ENCODE results near the gene OGFRL1. TPM values are rescaled to one million over a fixed set of nuclear protein-coding genes. Genes with fewer than 3 reads are reported as not detected.
A peak's percentile ranks its signal among the peaks of the same experiment; 100 is the strongest.

OGFRL1 gene
- total RNA-seq, 1 donor from 2014 or later, result 7.1 TPM

DNA sequence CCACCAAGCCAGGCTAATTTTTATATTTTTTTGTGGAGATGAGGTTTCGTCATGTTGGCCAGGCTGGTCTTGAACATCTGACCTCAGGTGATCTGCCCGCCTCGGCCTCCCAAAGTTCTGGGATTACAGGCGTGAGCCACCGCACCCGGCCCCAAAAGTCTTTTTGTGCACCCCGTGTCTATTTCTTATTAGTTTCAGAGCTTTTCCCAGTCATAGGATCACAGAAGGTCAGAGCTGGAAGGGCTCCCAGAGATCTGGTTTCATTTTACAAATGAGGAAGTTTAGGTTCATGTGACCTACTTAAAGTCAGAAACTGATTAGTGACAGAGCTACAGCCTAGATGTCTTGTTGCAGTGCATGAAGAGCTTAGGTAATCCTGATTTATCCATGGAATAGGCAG, 1.6 kb upstream of the OGFRL1 start:
- intact Hi-C loops (cut with micrococcal nuclease), result loop anchor here (5.0 kb wide), 1 partner anchor 35 kb away; no protein-coding TSS in a partner anchor
- DNase-seq, result no peak
- TF ChIP-seq, protein P1, sequence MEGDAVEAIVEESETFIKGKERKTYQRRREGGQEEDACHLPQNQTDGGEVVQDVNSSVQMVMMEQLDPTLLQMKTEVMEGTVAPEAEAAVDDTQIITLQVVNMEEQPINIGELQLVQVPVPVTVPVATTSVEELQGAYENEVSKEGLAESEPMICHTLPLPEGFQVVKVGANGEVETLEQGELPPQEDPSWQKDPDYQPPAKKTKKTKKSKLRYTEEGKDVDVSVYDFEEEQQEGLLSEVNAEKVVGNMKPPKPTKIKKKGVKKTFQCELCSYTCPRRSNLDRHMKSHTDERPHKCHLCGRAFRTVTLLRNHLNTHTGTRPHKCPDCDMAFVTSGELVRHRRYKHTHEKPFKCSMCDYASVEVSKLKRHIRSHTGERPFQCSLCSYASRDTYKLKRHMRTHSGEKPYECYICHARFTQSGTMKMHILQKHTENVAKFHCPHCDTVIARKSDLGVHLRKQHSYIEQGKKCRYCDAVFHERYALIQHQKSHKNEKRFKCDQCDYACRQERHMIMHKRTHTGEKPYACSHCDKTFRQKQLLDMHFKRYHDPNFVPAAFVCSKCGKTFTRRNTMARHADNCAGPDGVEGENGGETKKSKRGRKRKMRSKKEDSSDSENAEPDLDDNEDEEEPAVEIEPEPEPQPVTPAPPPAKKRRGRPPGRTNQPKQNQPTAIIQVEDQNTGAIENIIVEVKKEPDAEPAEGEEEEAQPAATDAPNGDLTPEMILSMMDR (IDR thresholded peaks at IDR 0.05; ENCODE audit: borderline replicate concordance), result no peak
- Histone ChIP-seq H3K36me3 (no peaks in the 10 kb centered on the region), H3K4me3 (no peak overlapping the region), H3K27ac (replicated peaks) (peak overlapping the region; percentile 96), H3K4me1 (peaks cover 58% of the 10 kb centered on the region), H3K27me3 (ENCODE audit: low read depth) (no peaks in the 10 kb centered on the region), H3K9me3 (replicated peaks) (no peaks in the 10 kb centered on the region)

DNA sequence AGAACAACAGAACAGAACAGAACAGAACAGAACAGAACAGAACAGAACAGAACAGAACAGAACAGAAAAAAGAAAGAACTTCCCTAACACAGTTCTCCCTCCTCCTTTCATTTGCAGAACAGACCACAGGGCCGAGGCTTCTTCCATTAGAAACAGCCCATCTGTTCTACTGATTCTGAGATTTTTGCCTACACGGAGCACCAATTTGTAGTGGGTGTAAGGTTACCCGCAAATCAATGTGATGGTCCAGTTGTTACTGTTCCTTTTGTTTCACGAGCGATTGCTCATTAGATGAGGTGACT, 734 bp upstream of the OGFRL1 start:
- intact Hi-C loops (cut with micrococcal nuclease), result loop anchor here (5.0 kb wide), 1 partner anchor 36 kb away; no protein-coding TSS in a partner anchor
- Histone ChIP-seq H3K4me1 (peaks cover 60% of the 10 kb centered on the region), H3K4me3 (peak overlapping the region; percentile 83), H3K9me3 (replicated peaks) (no peaks in the 10 kb centered on the region), H3K27ac (replicated peaks) (peak overlapping the region; percentile 96), H3K36me3 (no peaks in the 10 kb centered on the region), H3K27me3 (ENCODE audit: low read depth) (no peaks in the 10 kb centered on the region)
- no peak for DNase-seq
- TF ChIP-seq, protein P1 (IDR thresholded peaks at IDR 0.05; ENCODE audit: borderline replicate concordance), result no peak

DNA sequence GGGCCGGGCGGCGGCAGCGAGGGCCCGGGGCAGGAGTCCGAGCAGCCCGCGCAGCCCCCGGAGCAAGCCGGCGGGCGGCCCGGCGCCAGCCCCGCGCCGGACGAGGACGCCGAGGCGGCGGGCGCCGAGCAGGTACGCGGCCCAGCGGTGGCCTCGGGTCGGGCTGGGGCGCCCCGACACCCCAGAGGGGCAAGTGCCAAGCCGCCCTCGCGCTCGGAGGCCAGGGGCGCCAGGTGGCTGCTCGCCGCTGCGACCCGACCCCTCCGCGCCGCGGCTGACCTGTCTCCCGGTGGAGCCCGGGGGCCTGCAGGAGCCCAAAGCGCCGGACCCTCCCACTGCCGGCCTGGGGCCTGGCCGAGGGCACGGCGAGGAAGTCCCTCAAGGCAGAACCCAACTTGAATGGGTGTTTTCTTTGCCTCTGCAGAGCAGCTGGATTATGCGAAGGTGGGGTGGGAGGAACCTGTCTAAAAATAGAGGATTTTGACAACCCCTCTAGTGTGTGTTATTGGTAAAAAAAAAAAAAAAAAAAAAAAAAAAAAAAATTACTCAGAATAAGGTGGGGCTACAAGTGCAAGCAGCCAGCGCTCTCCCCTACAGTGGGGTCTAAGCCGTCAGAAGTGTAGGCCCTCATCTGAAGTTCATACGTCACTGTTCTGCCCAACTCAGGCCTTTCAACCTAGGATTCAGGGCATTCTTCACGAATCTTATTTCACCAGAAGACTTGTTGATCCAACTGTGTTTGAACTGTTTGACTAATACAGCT, 609 bp downstream of the OGFRL1 start:
- Histone ChIP-seq H3K4me1 (peaks cover 66% of the 10 kb centered on the region), H3K27ac (replicated peaks) (peak overlapping the region; percentile 96), H3K36me3 (no peaks in the 10 kb centered on the region), H3K4me3 (peak overlapping the region; percentile 83), H3K27me3 (ENCODE audit: low read depth) (no peaks in the 10 kb centered on the region), H3K9me3 (replicated peaks) (no peaks in the 10 kb centered on the region)
- intact Hi-C loops (cut with micrococcal nuclease), result loop anchor here (5.0 kb wide), 1 partner anchor 37 kb away; no protein-coding TSS in a partner anchor
- TF ChIP-seq, protein P1 (IDR thresholded peaks at IDR 0.05; ENCODE audit: borderline replicate concordance), result no peak
- peak; percentile 33 for DNase-seq

DNA sequence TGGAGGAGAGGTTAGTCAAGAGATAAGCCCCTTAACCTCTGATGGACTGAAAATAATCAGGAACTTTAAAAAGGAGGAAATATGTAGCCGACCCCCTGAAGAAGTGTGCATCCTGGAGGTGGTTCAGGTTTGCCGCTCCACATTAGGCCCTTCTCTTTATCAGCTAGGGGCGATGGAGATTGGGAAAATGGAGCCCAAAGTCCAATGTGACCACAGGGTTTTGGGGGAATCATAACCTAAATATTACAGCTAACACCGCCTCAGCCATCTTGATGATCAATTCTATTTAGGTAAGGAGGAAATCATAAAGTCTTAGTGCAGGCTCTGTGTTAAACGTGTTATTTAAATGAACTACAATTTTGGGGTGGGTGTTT, 1.2 kb downstream of the OGFRL1 start:
- peak overlapping the region; percentile 83 for H3K4me3 ChIP-seq
- H3K27ac ChIP-seq (replicated peaks), result peak overlapping the region; percentile 96
- TF ChIP-seq, protein P1 (IDR thresholded peaks at IDR 0.05; ENCODE audit: borderline replicate concordance), result no peak
- intact Hi-C loops (cut with micrococcal nuclease), result loop anchor here (5.0 to 10.0 kb wide), 2 partner anchors 37 to 55 kb away; no protein-coding TSS in a partner anchor
- H3K27me3 ChIP-seq (ENCODE audit: low read depth), result no peaks in the 10 kb centered on the region
- H3K4me1 ChIP-seq, result peaks cover 65% of the 10 kb centered on the region
- H3K36me3 ChIP-seq, result no peaks in the 10 kb centered on the region
- H3K9me3 ChIP-seq (replicated peaks), result no peaks in the 10 kb centered on the region
- DNase-seq, result no peak

DNA sequence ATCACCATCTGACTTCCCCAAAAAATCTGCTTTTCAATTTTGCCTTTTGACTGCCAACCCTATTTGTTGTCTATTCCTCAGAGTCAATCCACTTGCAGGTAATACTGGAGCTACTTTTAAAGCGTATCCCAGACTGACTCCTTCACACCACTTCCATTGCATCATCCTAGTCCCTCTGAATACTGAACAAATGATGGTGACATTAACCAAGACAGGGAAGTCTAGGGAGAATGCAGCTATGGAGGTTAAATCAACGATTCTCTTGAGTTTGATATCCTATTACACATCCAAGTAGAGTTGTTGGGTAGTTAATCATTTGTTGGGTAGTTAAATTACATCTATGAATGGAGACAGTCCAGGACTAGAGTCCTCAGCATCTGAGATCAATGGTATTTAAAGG, 2.0 kb downstream of the OGFRL1 start:
- Histone ChIP-seq H3K9me3 (replicated peaks) (no peaks in the 10 kb centered on the region), H3K4me1 (peaks cover 62% of the 10 kb centered on the region), H3K36me3 (peaks cover 6% of the 10 kb centered on the region), H3K4me3 (peak overlapping the region; percentile 83), H3K27me3 (ENCODE audit: low read depth) (no peaks in the 10 kb centered on the region), H3K27ac (replicated peaks) (peak overlapping the region; percentile 96)
- intact Hi-C loops (cut with micrococcal nuclease), result loop anchor here (10.0 kb wide), 1 partner anchor 54 kb away; no protein-coding TSS in a partner anchor
- DNase-seq, result no peak
- TF ChIP-seq, protein P1 (IDR thresholded peaks at IDR 0.05; ENCODE audit: borderline replicate concordance), result no peak
